Stimulated activated CD4-positive, alpha-beta T cell treated with anti-CD3 and anti-CD28 coated beads, Interleukin-2, amount 100 ng/mL, for 48 hours (primary cell): ENCODE data around the gene LCN1.
A peak's percentile ranks its signal among the peaks of the same experiment; 100 is the strongest.

Source experiments
- DNase-seq, 2 donors: peaks; one replicate each; pipeline ENCODE4 v3.0.0-alpha.2; 2020

LCN1 gene

DNA sequence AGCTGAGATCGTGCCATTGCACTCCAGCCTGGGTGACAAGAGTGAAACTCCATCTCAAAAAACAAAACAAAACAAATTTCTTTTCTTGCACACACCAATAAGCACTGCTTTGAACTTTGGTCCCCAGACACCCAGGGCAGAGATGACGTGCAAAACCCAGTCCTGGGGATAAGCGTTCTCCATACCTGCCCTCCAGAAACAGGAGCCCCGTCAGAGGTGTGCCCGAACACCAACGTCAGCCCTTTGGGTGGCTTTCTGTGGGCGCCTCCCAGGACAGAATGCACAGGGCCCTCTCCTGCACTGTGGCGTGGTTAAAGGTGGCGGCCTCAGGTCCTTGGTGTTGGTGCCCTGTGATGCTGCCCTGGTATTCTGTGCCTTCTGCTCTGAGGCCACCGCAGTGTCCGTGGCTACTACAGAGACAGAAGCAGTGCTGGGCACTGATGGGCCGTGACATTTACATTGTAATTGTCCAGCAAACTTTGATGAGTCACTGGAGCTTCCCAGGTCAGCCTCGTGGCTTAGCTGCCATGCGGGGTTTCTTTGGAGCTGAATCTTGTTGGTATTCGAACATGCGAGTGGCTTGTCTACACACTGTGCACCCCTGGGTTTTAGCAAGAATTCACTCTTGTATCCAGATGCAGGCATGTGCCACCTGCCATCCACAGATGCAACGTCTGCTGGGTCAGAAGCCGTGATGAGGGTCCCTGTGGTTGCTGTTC is 31.9 kb upstream of the LCN1 start:
- no peak for DNase-seq

DNA sequence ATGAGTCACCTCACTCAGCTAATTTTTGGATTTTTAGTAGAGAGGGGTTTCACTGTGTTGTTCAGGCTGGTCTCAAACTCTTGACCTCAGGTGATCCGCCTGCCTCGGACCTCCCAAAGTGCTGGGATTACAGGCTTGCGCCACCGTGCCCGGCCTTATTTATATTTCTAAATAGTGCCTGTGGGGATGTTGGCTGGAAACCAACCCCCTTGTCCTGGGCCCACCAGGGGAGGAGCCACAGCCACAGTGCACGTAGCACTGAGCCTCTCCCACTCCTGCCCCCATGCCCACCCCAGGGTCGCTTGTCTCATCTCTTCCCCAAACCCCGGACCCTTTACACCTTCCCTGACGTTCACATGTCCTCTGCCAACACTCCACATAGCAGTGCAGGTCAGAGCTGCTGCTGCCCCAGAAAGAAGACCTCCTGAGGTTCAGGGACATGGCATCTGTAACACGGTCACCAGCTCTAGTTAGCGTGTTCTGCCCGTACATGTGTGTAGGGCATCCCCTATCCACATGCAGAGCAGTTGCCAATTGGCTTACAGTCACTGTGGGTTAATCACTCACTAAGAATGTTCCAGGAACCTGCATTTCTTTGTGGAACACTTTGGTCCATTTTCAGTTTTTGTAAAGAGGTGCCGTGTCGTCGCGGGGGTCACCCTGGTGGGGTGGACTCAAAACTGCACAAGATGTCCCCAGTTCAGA is 30.9 kb upstream of the LCN1 start:
- DNase-seq: no peak

DNA sequence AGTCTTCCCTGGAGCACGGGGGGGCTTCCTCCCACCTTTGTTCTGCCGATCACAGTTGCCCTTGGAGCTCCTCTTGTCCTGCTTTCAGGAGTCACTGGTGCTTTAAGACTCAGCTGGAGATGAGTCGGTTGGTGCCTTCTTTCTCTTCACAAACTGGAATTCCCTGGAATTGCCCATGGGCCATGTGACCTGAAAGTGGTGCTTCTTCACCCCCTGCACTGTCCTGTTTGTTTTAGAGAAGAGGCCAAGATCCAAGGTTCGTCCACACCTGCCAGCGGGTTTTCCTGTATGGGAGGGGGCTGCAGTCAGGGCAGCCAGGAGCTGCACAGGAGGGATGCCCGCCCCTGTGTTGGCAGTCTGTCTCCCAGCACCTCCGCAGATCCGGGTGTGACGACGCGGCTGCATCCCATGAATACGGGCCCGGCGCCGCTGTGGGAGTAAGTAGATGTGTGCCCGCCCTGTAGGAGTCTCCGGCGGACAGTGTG is 30.2 kb upstream of the LCN1 start:
- DNase-seq: no peak

DNA sequence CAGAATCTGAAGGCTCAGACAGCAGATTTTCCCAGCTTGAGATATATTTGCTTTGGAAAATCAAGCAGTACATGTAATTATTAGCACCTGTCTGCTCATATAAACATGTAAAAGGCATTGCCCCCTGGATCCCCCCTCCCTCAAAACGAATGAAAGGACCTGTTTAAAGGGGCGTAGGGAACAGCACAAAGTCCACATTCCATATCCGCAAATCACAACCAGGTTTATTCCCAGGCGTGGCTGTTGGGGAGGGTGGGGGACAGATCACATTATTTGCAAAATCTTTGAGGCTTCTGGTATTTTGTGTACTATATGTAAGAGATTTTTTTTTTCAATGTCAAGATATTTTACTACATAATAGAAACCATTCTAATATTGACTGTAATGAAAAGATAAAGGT is 29.5 kb upstream of the LCN1 start:
- no peak for DNase-seq

DNA sequence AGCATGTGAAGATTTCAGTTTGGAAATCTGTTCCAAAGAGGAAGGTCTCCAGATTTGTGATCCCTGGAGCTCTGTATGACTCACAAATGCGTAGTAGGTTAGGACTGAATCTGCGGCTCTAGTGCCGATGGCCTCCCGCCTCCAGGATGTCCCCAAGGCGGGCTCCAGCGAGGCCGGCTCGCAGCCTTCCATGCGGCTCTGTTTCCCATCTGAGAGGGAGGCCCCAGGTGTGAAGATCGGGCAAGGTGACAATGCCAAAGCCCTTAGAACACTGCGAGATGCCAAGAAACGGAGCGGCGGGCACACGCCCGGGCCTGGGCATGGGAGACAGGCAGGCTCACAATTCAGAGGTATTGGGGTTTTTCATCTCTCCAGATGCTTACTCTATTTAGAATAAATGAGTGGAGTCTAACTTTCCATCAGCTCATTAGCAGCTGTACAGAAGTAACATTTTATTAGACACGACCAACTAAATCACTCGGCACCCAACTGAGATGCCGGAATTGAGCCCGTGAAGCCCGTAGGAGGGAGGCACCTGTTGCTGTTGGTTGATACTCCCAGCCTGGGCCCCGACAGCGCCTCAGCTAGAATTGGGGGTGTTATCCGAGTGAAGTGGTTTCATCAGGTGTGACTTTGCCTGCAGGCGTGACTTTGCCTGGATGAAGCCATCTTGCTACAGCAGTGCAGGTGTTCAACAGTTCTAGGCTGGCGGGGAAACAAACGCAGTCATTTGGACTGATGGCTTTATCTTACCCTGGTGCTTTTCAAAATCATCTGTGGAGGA is 28.2 kb upstream of the LCN1 start:
- DNase-seq: no peak

DNA sequence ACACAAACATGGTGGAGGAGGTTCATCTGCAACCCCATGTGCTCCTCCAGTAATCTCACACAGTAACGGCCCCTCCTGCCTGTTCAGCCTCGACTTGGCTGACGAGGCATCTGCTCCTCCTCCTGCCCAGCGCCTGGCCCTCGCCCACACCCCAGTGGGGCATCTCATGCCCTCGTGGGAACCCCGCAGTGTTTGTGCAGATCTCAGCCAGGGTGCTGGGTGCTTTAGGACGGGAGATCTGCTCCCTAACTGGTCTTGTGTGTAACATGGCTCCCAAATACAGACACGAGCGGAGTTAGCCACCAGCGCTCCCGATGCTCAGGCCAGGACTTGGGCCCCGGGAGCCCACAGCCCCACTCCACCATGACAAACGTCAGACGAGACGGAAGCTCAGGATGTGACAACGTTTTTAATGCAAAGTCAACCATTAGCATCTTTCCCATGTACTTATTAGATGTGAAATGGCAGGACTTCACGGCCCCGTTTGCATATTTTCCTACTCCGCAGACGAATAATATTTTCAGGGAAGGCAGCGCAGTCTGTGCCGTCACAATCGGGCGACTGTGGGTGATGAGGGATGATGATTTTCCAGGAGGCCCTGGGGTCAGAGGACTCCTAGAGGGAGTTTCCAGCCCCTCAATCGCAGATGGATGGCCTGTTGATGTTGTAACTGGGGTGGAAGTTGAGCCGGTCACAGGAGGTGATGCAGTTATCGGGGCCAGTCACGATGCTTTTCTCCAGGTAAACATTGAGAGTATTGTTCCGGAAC is 26.3 kb upstream of the LCN1 start:
- DNase-seq: no peak

DNA sequence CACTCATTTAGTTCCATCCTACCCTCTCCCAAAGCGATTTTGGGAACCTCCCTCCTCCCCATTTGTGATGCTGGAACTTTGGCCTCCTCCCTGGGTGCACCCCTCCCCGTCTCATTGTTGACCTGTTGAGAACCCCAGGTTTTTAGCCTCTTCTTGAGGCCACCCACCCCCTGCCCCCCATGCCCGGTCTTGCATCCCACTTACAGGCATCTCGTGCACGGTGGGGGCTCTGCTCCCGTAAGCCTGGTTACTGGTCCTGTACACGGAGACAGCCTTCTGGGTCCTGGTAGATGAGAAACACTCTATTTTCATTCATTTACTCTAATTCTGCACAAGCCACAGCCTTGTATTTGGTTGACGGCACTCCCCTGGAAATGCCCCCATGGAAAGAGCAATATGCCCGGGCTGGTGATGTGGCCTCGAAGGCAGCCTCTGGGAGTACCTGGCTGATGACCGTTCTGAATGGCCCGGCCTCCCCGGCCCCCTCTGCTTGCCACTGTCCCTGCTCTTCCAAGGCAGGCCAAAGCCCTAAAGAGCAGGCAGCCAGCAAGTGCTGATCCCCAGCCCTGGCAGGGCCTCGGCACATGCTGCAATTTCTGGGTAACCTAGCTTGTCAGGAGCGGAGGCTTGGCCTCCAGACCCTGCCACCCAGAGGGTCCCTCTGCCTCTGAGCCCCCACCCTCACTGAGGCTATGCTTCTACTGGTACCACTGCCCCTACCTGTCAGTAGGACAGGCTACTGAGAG is 22.7 kb upstream of the LCN1 start:
- no peak for DNase-seq

DNA sequence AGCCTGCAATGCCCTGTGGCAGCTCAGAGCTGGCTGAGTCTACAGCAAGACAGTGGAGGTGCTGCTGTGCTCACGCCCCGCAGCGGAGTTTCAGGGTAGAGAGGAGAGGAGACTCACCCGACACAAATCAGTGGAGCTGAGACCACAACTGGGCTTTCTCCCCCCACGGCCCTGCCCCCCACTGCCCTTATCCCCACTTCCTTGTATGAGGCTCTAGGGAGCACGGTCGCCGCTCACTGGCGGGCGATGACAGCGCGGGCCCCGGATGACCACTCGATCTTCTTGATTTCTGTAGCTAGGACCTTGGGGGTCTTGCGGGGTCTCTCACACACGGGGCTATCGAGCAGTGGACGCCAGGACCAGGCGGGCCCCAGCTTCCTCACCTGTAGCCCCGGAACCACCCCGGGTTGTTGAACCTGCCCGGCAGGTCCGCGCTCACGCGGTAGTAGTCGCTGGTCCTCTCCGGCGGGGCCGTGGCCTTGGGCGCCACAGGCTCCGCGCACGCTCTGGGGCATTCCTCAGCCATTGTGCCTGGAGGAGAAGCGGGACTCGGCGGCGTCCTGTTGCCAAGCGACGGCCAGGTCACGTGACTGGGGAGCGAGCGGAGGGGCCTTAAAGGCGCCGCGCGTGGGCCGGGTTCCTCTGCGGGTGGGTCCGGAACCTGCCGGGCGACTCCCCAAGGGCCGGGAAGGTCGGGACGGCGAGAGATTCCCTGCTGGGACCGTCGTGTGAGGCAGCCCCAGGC is 21.7 kb upstream of the LCN1 start:
- DNase-seq: peak; percentile 86 to 91

DNA sequence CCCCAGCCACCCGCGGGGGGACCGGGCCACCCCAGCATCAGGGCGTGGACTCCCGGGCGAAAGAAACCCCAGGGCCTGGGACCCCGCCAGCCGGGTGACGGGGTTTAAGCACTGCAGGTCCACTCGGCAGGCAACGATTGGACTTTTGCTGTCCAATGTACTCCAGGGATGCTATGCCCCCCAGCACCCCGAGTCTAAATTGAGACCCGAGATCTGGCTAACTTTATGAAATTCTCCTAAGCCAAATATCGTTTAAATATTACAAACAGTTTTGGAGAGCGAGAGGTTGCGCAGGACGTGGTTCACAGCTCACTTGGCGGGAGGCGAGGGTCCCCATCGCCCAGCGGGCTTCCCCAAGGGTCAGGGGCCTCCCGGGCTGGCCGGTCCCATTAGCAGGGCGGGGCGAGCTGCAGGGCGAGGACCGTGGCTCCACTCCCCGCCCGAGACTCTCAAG is 21.1 kb upstream of the LCN1 start:
- DNase-seq: no peak

DNA sequence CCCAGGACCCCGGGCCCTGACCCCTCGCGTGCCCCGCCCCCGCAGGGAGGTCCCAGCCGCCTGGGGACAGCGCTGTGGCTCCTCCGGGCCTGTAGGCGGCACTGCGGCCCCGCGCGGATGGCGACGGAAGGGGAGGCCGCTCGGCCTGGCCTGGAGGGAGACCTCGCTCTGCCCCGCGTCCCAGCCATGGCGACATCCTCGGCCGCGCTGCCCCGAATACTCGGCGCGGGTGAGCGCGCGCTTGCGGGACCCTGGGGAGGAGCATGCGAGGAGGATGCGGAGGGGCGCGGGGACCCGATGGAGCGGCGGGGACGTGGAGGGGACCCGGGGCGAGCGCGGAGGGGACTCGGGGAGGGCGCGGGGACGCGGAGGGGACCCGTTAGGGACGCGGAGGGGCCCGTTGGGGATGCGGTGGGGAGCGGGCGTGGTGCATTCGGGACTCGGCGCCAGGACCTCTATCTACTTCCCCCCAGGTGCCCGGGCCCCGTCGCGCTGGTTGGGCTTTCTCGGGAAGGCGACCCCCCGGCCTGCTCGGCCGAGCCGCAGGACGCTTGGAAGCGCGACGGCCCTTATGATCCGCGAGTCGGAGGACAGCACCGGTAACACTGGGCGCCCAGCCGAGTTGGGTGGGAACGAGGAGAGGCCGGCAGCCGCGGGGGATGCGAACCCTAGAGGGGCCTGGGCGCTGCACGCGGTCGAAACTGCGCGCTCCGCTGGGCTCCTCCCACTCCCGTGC is 20.5 kb upstream of the LCN1 start, which contains the start of gene MRPS2:
MRPS2 (plus strand) TSS at position 158 of the 736 bp plus-strand sequence; CDS start at position 187, 29 bp downstream.
- DNase-seq: peak; percentile 76 to 82

DNA sequence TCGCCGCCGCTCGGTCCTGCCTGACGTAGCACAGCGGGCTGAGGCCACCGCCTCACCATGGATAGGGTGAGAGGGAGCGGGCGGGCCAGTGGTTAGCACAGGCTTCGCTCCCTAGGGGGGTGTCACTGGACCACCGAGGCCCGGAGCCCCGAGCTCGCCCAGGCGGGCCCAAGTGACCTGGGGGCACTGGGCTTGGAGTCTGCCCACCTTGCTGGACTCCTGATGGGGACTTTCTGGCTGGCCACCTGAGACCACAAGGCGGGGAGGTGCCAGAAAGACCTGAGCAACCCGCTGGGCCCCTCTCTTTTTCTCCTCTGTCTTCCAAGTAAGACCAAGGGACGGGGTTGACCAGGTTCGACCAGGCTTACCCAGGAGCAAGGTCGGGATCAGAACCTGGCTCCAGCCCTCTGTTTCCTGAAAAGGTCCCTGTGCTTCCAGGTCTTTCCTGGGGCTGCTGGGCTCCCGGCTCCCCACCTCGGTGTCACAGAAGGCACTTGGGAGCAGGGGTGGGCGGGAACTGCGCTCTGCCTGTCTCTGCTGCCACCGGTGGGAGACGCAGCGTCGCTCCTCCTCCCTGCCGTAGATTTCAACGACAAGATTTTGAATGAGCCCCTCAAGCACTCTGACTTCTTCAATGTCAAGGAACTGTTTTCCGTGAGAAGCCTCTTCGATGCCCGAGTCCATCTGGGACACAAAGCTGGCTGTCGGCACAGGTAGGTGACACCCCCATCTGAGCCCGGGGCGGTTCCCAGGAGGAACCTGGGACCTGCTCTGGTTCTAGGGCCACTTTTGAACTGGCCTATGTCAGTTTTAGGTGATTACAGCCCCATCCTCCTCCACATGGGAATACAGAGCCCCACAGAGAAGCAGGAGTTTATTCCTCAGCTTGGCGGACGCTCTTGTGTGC is 19.7 kb upstream of the LCN1 start:
- no peak for DNase-seq

DNA sequence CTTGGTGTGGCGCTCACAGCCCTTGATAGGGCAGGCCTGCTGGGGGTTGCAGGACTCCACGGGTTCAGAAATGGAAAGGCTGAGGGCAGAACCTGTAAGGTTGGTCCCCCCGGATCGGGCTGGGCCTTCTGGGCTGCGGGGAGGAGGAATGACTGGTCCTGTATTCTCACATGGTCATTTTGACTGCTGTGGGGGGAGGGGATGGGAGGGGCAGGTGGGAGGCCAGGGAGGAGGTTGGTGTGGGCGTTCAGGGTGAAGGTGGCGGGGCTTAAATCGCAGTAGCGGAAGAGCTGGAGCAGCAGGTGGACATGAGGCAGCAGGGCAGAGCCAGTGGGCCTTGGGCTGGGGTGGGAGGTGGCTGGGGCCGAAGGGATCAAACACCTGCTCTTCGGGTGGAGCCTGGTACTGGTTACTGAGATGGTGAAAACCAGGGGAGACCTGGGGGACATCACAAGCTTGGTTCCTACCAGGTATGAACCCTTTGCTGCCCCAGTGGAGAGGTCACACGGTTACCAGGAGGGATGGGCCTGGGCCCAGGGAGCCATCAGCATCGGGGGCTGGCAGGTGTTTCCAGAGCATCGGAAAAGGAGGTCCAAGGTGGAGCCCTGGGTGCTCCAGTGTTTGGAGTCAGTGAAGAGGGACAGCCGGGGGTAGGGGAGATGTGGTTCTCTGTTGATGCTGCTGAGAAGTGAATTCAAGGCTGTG is 18.9 kb upstream of the LCN1 start:
- no peak for DNase-seq

DNA sequence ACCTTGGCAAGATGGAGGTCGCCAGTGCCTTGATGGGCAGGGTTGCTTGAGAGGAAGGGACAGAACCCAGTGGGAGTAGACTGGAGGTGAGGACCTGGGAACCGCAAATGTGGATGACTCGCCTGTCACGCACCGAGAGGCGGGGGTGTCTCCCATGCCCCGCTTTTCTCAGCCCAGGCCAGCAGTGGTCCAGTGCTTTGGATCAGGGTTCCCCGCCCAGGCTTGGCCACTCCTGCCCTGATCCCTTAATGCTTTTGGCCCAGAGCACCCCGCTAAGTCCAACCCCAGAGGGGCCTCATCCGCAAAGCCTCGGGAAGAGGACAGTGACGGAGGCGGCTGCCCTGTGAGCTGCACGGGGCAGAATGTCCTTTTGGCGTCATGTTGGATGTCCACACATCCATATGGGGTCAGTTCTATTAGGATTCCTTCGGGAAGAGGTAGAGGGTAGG is 18.3 kb upstream of the LCN1 start:
- no peak for DNase-seq

DNA sequence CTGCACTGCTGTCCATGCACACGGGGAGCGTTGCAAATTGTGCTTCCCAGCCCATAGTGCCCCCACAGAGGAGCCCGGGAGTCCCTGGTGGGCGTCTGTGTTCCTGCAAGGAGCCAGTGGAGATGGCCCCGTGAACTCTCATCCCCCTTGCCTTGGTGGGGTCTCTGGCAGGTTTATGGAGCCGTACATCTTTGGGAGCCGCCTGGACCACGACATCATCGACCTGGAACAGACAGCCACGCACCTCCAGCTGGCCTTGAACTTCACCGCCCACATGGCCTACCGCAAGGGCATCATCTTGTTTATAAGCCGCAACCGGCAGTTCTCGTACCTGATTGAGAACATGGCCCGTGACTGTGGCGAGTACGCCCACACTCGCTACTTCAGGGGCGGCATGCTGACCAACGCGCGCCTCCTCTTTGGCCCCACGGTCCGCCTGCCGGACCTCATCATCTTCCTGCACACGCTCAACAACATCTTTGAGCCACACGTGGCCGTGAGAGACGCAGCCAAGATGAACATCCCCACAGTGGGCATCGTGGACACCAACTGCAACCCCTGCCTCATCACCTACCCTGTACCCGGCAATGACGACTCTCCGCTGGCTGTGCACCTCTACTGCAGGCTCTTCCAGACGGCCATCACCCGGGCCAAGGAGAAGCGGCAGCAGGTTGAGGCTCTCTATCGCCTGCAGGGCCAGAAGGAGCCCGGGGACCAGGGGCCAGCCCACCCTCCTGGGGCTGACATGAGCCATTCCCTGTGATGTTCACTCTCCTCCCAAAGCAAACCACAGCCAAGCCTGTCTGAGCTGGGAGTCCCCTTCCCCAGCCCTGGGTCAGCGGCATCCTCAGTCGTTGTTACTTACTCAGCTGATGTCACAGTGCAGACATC is 17.6 kb upstream of the LCN1 start:
- no peak for DNase-seq

DNA sequence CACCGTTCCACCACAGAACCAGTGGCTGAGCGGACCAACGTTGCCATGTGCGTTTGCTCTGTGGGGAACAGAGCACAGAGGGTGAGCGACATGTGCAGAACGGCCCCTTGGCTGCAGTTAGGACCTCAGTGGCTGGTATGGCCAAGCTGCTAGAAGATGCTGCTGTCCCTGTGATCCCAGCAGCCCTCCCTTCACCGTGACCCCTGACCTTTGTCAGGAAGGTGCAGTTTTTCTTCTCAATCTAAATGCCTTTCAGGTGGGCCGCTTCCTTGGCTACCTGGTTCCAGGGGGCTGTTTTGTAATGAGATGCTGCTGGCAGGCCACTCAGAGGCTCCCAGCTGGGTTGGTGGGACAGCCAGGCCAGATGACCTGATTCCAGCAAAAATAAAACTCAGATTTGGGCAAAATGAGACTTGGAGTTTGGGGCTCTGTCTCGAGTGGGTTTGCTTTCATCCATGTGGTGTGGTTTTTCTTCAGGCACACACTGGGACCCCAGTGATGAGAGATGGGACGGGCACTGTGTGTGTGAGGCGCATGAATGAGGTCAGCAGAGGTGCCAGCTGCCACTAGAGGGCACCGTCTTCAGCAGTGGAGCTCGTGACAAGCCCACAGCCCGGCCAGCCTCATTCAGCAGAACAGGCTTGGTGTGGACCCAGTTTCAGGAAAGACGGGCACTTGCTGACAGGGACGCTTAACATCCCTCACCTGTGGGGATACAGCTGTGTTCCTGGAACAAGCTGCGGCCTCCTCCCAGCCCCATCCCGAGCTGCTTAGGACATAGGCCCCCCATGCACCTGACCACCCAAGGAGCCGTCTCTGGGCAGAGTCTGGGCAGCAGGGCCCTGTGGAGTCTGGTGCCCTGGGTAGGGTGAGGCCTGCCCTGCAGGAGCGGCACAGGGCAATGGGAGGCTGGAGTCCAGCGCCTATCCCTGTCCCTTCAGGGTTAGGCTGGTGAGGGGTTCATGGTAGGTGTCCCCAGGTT is 16.7 kb upstream of the LCN1 start:
- DNase-seq: peak; percentile 53 to 56
